SK-N-SH treated with all-trans-retinoic acid at 6 μM for 48 hours (cell line): ENCODE measurements around the gene ACBD4.

Source experiments
- ATAC-seq: fragments of 200-7000 bp; cut with Tn5 transposase; 3 replicates; pipeline ENCODE4 v1.9.1; 2020; ENCODE audit warnings: mild to moderate bottlenecking, moderate library complexity
- BACH2 ChIP-seq: fragments of 250-450 bp; sonication (Bioruptor Pico); IDR thresholded peaks from 2 replicates; pipeline ENCODE4 v1.9.0; 2021; ENCODE audit warnings: mild to moderate bottlenecking, borderline replicate concordance
- CSDC2 ChIP-seq: fragments of 250-450 bp; sonication (Bioruptor Pico); IDR thresholded peaks from 2 replicates; pipeline ENCODE4 v1.5.0; 2020; ENCODE audit warnings: mild to moderate bottlenecking, moderate library complexity
- CSRNP3 ChIP-seq: fragments of 250-450 bp; sonication (Bioruptor Pico); IDR thresholded peaks from 2 replicates; pipeline ENCODE4 v1.5.1; 2021; ENCODE audit warnings: mild to moderate bottlenecking, moderate library complexity
- GLIS3 ChIP-seq: fragments of 250-450 bp; sonication (Bioruptor Pico); IDR thresholded peaks from 2 replicates; pipeline ENCODE4 v1.5.0; 2020; ENCODE audit warnings: mild to moderate bottlenecking, moderate library complexity
- ISL1 ChIP-seq: fragments of 250-450 bp; sonication (Bioruptor Pico); IDR thresholded peaks from 2 replicates; pipeline ENCODE4 v2.1.2; 2022; ENCODE audit warnings: mild to moderate bottlenecking, moderate library complexity
- OSR1 ChIP-seq: fragments of 250-450 bp; sonication (Bioruptor Pico); IDR thresholded peaks from 2 replicates; pipeline ENCODE4 v1.8.0; 2022; ENCODE audit warnings: moderate library complexity, mild to moderate bottlenecking, inconsistent platforms
- POU6F1 ChIP-seq: fragments of 250-450 bp; sonication (Bioruptor Pico); IDR thresholded peaks from 2 replicates; pipeline ENCODE4 v1.8.0; 2021; ENCODE audit warnings: low read depth, mild to moderate bottlenecking, moderate library complexity, borderline replicate concordance
- PPARA ChIP-seq: fragments of 250-450 bp; sonication (Bioruptor Pico); IDR thresholded peaks from 2 replicates; pipeline ENCODE4 v1.5.0; 2020; ENCODE audit warnings: mild to moderate bottlenecking, borderline replicate concordance
- RARB ChIP-seq: fragments of 250-450 bp; sonication (Bioruptor Pico); IDR thresholded peaks from 2 replicates; pipeline ENCODE4 v1.8.0; 2021; ENCODE audit warnings: mild to moderate bottlenecking, moderate library complexity
- SNAI2 ChIP-seq: fragments of 250-450 bp; sonication (Bioruptor Pico); IDR thresholded peaks from 2 replicates; pipeline ENCODE4 v1.5.0; 2020; ENCODE audit warnings: mild to moderate bottlenecking, moderate library complexity
- TCF4 ChIP-seq: fragments of 250-450 bp; sonication (Bioruptor Pico); IDR thresholded peaks from 2 replicates; pipeline ENCODE4 v1.8.0; 2021; ENCODE audit warnings: mild to moderate bottlenecking, moderate library complexity, borderline replicate concordance
- TOX ChIP-seq: fragments of 250-450 bp; sonication (Bioruptor Pico); IDR thresholded peaks from 2 replicates; pipeline ENCODE4 v1.8.0; 2021; ENCODE audit warnings: mild to moderate bottlenecking, moderate library complexity, borderline replicate concordance
- ZC3H10 ChIP-seq: fragments of 250-450 bp; sonication (Bioruptor Pico); IDR thresholded peaks from 2 replicates; pipeline ENCODE4 v1.5.1; 2021; ENCODE audit warnings: mild to moderate bottlenecking, moderate library complexity
- ZFP30 ChIP-seq: fragments of 450-650 bp; formaldehyde crosslinking; IDR thresholded peaks from 2 replicates; pipeline ENCODE4 v1.5.0; 2022; ENCODE audit warnings: mild to moderate bottlenecking, moderate library complexity
- ZNF565 ChIP-seq: fragments of 450-650 bp; formaldehyde crosslinking; conservative IDR thresholded peaks from 2 replicates; pipeline ENCODE4 v1.5.0; 2020; ENCODE audit warnings: low read depth, mild to moderate bottlenecking, moderate library complexity
- ZNF70 ChIP-seq: fragments of 450-650 bp; formaldehyde crosslinking; IDR thresholded peaks from 2 replicates; pipeline ENCODE4 v1.5.0; 2020; ENCODE audit warnings: mild to moderate bottlenecking, moderate library complexity
- ZNF8 ChIP-seq: fragments of 450-650 bp; formaldehyde crosslinking; IDR thresholded peaks from 2 replicates; pipeline ENCODE4 v1.5.0; 2020; ENCODE audit warnings: mild to moderate bottlenecking, moderate library complexity
- TF ChIP-seq, protein P1 (sequence below): fragments of 250-450 bp; sonication (Bioruptor Pico); IDR thresholded peaks from 2 replicates; pipeline ENCODE4 v1.8.0; 2020; ENCODE audit warnings: mild to moderate bottlenecking, moderate library complexity, borderline replicate concordance
- TF ChIP-seq, protein P2 (sequence below): fragments of 250-450 bp; sonication (Bioruptor Pico); IDR thresholded peaks from 2 replicates; pipeline ENCODE4 v1.5.0; 2020; ENCODE audit warnings: mild to moderate bottlenecking, moderate library complexity

ACBD4 gene

DNA sequence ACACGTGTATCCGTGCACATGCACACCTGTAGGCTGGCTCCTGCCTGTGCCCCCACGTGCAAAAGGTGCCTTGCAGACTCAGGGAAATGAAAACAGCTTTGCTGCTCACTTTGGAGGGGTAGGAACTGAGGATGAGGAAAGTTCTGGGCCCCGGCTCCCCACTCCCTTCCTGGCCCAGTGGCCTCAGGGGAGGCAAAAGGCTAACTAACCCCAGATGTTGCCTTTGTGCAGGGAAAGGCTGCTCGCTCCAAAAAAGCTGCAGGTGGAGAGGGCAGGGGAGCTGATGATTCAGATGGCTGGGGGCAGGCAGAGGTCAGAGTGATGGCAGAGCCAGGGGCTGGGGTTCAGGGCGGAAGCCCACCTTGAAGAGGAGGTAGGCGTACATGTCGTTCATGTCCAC lies 15.5 kb upstream of the ACBD4 start:
- TF ChIP-seq POU6F1 (no peak), ZFP30 (CRISPR knock-in tag) (no peak), SNAI2 (CRISPR knock-in tag) (no peak), ZNF8 (CRISPR knock-in tag) (no peak), GLIS3 (no peak), PPARA (CRISPR knock-in tag) (no peak), TOX (CRISPR knock-in tag) (no peak), RARB (no peak), ZNF70 (no peak), BACH2 (no peak), OSR1 (CRISPR knock-in tag) (no peak), ISL1 (CRISPR knock-in tag) (no peak), TCF4 (no peak), ZNF565 (CRISPR knock-in tag) (no peak), CSRNP3 (CRISPR knock-in tag) (no peak), ZC3H10 (CRISPR knock-in tag) (no peak), CSDC2 (CRISPR knock-in tag) (no peak)
- TF ChIP-seq, protein P1, sequence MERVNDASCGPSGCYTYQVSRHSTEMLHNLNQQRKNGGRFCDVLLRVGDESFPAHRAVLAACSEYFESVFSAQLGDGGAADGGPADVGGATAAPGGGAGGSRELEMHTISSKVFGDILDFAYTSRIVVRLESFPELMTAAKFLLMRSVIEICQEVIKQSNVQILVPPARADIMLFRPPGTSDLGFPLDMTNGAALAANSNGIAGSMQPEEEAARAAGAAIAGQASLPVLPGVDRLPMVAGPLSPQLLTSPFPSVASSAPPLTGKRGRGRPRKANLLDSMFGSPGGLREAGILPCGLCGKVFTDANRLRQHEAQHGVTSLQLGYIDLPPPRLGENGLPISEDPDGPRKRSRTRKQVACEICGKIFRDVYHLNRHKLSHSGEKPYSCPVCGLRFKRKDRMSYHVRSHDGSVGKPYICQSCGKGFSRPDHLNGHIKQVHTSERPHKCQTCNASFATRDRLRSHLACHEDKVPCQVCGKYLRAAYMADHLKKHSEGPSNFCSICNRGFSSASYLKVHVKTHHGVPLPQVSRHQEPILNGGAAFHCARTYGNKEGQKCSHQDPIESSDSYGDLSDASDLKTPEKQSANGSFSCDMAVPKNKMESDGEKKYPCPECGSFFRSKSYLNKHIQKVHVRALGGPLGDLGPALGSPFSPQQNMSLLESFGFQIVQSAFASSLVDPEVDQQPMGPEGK (CRISPR knock-in tag) = no peak
- TF ChIP-seq, protein P2, sequence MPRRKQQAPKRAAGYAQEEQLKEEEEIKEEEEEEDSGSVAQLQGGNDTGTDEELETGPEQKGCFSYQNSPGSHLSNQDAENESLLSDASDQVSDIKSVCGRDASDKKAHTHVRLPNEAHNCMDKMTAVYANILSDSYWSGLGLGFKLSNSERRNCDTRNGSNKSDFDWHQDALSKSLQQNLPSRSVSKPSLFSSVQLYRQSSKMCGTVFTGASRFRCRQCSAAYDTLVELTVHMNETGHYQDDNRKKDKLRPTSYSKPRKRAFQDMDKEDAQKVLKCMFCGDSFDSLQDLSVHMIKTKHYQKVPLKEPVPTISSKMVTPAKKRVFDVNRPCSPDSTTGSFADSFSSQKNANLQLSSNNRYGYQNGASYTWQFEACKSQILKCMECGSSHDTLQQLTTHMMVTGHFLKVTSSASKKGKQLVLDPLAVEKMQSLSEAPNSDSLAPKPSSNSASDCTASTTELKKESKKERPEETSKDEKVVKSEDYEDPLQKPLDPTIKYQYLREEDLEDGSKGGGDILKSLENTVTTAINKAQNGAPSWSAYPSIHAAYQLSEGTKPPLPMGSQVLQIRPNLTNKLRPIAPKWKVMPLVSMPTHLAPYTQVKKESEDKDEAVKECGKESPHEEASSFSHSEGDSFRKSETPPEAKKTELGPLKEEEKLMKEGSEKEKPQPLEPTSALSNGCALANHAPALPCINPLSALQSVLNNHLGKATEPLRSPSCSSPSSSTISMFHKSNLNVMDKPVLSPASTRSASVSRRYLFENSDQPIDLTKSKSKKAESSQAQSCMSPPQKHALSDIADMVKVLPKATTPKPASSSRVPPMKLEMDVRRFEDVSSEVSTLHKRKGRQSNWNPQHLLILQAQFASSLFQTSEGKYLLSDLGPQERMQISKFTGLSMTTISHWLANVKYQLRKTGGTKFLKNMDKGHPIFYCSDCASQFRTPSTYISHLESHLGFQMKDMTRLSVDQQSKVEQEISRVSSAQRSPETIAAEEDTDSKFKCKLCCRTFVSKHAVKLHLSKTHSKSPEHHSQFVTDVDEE (CRISPR knock-in tag) = no peak

GRCh38 chr17:45120558-45120957 lies 14.9 kb upstream of the ACBD4 start:
- no peak for ATAC-seq
- TF ChIP-seq TOX (CRISPR knock-in tag) (no peak), ZNF70 (no peak), BACH2 (no peak)

More for the DNA sequence above, 15.5 kb upstream of the ACBD4 start:
- ATAC-seq = no peak

DNA sequence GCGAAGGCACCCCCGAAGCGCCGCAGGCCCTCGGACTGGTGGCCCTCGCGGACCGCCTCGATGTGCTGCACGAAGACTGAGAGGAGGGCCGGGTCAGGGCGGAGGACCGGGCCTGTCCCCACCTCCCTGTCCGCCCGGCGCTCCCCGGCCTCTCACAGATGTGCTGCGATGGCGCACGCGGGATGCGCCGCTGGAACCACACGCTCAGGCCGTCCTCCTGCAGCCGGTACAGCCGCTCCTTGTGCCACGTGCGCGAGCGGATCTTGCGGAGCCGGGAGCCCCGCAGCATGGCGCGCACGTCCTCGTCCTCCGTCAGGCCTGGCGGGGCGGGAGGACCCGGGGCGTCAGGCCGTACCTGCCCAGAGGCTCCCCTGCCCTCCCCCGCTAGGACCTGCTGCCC lies 14.4 kb upstream of the ACBD4 start:
- ATAC-seq = no peak
- TF ChIP-seq RARB (no peak), OSR1 (CRISPR knock-in tag) (no peak), CSRNP3 (CRISPR knock-in tag) (no peak), CSDC2 (CRISPR knock-in tag) (no peak)
- TF ChIP-seq, all 23 proteins: peak for 0

GRCh38 chr17:45123076-45123770 lies 12.3 kb upstream of the ACBD4 start:
- ATAC-seq = no peak
- TF ChIP-seq, protein P2 (CRISPR knock-in tag) = no peak
- TF ChIP-seq CSDC2 (CRISPR knock-in tag) = no peak
- TF ChIP-seq RARB = no peak
- TF ChIP-seq, protein P1 (CRISPR knock-in tag) = no peak
- no peak for TF ChIP-seq PPARA (CRISPR knock-in tag)
- TF ChIP-seq ZNF70 = no peak
- TF ChIP-seq SNAI2 (CRISPR knock-in tag) = no peak
- TF ChIP-seq CSRNP3 (CRISPR knock-in tag) = no peak
